ENCODE results near the gene LARP4.
"Not testable (repeated sequence)": the region's sequence is repeated elsewhere in the genome, so short reads cannot be mapped to it uniquely, and the experiment has no call there.

Gene LARP4

DNA sequence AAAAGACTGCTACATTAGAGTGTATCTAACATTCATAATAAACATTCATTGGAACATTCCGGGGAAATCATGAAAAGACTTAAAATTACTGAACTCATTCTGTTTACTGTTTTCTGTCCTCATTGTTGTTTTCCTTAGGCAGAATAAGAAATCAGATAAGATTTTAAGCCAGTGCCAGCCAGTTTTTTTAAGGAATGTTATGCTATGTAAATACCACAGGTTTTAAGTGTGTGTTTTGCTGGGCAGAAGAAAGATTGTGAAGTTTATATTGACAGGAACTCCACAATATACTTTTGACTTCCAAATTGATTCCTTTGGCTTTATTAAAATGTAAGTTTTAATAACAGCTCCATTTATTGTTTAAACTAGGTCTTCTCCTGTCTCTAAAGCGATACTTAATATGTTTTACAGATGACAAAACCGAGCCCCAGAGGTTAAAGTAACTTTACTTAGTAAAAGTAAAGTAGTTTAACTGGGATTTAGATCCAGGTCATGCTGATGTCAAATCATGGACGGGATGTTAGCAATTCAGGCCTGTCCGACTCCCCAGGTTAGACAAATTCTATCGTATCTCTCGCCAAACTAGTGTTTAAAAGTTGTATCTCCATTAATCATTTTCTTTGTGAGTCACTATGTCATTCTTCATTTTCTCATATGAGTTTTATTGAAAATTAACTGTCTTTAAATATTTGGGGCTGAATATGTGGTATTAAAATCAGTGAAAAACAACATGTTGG, 1.7 kb downstream of the LARP4 start:
- no peak for DNase-seq

DNA sequence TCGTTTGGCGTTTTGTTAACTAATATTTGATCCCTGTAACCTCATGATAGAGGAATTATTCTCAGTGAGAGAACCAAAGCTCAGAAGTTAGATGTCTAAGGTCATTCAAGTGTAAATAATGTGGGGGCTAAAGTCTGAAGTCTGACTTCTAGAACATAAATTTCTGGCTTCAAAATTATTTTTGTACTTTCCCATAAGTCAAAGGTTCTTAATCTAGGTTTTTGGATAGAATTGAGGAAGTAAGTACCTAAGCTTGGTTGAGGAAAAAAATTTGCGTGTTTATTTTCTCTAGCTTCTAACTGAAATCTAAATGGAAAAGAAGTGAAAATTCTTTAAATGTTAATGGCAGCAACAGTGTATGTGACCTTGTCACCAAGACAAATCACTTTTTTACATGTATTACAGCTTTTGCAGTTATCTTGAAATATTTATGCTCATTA, 2.3 kb downstream of the LARP4 start:
- no peak for DNase-seq

DNA sequence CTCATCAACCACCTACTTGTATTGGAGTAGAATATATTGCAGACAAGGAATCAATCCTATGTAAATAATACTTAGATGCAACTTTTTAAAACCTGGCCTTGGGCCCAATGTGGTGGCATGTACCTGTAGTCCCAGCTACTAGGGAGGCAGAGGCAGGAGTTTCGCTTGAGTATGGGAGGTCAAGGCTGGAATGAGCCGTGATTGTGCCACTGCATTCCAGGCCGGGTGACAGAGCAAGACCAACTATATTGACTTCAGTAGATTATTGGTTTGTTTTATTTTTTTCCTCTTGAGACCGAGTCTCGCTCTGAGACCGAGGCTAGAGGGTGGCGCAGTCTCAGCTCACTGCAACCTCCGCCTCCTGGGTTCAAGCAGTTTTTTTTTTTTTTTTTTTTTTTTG, 3.6 kb downstream of the LARP4 start:
- no peak for DNase-seq

DNA sequence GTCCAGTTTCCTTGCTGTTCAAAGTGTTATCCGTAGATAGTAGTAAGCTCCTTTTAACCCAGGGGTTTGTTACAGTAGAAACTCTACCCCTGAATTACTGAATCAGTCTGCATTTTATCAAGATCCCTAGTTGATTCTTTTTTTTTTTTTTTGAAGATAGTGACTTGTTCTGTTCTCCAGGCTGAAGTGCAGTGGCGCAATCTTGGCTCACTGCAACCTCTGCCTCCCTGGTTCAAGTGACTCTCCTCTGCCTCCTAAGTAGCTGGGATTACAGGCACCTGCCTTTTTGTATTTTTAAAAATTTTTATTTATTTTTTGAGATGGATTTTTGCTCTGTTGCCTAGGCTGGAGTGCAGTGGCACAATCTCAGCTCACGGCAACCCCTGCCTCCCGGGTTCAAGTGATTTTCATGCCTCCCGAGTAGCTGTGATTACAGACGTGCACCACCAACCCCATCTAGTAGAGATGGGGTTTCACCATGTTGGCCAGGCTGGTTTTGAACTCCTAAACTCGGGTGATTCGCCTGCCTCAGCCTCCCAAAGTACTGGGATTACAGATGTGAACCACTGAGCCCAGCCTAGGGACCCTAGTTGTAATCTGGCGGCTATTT, 10.5 kb downstream of the LARP4 start:
- no peak for DNase-seq

DNA sequence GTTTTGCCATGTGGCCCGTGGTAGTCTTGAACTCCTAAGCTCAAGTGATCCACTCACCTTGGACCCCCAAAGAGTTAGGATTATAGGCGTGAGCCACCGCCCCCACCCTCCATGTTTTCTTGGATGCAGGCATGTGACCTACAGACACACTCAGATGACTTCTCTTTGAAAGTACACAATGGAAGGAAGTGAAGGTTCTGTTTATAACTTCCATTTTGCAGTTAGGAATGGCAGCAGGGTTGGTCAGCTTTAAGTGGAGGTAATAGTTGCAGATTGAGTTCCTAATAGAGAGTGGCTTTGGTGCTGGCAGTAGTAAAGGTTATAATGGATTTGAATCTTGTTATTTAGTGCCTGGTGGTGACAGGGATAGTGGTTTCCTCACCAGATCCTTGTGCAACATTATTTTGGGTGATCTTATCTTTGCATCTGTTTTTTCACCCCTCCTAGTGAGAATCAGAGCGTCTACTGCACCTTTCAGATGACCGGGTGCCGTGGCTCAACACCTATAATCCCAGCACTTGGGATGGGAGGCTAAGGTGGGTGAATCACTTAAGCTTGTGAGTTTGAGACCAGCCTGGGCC, 15.3 kb downstream of the LARP4 start:
- DNase-seq: no peak

DNA sequence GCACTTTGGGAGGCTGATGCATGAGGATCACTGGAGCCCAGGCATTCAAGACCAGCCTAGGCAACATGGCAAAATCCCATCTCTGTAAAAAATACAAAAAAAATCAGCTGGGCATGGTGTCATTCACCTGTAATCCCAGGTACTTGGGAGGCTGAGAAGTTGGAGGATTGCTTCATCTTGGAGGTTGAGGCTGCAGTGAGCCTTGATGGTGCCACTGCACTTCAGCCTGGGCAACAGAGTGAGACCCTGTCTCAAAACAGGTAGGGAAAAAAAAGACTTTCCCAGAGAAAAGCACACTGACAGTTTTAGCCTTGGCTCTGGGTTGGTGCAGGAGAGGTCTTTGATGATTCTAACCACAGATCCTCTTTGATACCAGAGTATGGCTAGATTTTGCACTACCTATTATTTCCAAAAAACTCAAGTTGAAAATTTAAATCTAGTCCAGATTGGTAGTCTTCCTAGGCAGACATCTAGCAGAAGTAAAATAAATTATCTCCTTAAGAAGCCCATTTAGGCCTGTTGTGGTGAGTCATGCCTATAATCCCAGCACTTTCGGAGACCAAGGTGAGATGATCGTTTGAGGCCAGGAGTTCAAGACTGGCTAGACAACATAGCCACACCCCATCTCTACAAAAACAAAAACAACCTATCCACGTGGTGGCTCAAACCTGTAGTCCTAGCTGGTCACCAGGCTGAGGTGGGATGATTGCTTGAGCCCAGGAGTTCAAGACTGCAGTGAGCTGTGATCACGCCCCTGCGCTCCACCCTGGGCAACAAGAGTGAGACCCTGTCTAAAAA, 18.6 kb downstream of the LARP4 start:
- no peak for DNase-seq

DNA sequence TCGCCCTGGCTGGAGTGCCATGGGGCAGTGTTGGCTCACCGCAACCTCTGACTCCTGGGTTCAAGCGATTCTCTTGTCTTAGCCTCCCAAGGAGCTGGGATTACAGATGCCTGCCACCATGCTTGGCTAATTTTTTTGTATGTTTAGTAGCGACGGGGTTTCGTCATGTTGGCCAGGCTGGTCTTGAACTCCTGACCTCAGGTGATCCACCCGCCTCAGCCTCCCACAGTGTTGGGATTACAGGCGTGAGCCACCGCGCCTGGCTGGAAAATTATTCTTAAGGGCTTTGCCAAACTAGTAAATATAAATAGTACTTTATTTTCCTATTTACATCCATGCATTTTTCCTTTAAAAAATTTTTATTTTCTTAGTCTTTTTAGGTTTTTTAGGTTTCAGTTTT, 22.2 kb downstream of the LARP4 start:
- DNase-seq: not testable (repeated sequence)

DNA sequence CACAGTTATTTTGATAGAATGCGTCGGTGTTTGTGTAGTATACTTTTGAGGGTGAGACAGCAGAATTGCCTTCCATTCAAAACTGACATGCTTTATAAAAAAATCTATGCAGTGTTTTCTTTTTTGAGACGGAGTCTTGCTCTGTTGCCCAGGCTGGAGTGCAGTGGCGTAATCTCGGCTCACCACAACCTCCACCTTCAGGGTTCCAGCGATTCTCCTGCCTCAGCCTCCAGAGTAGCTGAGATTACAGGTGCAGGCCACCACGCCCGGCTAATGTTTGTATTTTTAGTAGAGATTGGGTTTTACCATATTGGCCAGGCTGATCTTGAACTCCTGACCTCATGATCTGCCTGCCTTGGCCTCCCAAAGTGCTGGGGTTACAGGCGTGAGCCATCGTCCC, 22.7 kb downstream of the LARP4 start:
- not testable (repeated sequence) for DNase-seq

DNA sequence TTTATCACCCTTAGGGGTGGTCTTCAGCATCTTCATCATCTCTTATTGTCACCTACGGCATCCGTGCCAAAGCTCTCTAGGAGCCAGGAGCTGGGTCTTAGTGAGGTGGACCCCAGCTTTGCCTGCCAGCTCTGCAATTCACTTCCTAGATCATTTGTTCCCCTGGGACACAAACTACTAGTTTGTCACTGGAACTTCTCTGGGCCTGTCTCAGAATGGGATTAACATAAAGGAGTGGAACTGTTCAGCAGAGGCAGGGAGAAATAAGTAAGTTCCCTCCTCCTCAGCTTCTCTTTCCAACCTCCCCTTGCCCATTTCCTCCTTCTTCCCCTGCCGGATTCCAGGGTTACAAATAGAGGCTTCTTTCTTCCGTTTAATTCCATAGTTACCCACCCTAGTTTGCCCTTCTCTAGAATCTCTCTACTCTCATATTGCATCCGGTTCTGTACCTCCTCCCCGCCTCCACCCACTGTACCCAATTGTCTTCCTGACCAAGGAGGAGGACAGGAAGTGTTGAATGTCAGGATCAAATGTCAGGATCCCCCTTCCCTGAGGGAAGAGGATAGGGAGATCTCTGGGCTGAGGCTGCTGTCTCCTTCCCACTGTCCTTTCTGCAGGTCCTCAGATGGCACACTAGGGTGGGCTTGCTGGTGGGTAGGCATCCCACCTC, 25.0 kb downstream of the LARP4 start:
- no peak for DNase-seq

DNA sequence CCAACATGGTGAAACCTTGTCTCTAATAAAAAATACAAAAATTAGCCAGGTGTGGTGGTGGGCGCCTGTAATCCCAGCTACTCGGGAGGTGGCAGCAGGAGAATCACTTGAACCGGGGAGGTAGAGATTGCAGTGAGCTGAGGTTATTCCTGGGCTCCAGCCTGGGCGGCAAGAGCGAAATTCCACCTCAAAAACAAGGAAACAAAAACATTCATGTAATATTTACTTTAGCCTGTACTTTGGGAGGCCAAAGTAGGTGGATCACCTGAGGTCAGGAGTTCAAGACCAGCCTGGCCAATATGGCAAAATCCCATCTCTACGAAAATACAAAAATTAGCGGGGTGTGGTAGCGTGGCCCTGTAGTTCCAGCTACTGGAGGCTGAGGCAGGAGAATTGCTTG, 31.0 kb downstream of the LARP4 start:
- DNase-seq: not testable (repeated sequence)

DNA sequence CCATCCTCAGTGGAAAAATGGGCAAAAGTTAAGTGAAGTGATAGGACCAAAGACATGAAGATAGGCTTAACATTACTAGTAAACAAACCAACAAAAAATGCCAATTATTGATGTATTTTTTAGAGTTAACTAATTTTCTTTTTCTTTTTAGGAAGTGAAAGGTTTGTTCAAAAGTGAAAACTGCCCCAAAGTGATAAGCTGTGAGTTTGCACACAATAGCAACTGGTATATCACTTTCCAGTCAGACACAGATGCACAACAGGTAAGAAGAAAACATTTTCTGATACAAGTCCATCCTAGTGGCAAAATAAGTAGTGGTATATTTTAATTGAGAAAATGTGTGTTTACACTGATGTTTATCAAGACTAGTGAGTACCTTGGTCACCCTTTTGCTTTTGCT, 39.6 kb downstream of the LARP4 start:
- no peak for DNase-seq

DNA sequence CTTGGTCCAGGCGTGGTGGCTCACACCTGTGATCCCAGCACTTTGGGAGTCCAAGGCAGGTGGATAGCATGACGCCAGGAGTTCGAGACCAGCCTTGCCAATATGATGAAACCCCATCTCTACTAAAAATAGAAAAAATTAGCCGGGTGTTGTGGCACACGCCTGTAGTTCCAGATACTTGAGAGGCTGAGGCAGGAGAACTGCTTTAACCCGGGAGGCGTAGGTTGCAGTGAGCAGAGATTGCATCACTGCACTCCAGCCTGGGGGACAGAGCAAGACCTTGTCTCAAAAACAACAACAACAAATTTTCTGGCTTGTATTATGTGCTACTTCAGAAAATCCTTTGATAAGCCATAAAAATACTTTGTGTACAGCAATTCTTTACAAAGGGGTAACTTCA, 41.1 kb downstream of the LARP4 start:
- no peak for DNase-seq

DNA sequence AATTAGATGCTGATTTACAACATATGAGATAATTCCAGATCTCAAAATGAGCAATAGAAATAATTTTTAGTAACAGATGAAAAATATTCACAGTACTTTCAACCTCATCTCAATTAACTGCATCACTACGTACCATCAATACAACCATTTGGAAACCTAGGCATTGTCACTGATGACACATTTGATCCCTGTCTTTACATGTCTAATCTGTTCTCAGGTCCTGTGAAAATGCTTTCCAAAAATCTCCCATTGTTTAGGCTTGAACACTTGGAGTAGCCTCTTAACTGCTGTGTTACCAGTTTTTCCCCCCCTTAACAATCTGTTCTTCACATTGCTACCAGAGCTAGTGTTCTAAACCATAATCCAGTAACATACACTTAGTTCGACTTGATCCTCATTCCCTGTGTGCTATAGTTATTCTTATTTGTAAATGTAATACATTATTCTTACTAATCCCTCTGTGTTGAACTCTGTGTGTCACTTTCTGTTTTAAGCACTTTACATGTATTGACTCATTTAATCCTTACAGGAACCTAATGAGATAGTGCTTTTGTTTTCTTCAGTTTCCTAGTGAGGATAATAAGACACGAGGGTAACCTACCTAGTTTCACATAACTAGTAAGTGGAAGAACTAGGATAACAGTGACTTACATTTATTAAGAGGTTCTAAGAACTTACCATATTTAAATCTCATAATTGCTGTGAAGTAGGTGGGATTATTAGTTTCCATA, 41.7 kb downstream of the LARP4 start:
- no peak for DNase-seq

DNA sequence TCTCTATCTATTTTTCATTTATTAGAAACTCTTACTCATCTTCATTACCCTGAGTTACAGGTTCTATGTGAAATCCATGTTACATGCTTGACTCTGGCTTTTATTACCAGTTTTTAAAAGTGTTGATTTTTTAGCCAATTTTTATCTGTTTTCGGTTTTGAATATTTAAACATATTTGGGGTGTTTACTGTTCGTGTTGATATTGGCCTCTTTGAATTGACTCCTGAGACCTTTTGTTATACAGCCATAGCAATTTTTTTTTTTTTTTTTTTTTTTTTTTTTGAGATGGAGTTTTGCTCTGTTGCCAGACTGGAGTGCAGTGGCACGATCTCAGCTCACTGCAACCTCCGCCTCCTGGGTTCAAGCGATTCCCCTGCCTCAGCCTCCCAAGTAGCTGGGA, 49.0 kb downstream of the LARP4 start:
- DNase-seq: not testable (repeated sequence)

DNA sequence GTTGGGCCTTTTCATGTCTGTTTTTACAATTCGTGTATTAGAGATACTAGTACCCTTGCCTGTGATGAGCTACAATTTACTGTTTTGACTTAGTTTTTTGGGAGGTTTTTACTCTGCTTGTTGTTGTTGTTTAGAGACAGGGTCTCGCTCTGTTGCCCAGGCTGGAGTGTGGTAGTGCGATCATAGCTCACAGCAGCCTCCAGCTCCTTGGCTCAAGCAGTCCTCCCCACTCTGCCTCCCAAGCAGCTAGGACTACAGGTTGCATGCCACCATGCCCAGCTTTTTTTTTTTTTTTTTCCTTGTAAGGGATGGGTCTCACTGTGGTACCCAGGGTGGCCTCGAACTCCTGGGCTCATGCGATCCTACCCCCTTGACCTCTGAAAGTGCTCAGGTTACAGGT, 52.1 kb downstream of the LARP4 start:
- DNase-seq: no peak

DNA sequence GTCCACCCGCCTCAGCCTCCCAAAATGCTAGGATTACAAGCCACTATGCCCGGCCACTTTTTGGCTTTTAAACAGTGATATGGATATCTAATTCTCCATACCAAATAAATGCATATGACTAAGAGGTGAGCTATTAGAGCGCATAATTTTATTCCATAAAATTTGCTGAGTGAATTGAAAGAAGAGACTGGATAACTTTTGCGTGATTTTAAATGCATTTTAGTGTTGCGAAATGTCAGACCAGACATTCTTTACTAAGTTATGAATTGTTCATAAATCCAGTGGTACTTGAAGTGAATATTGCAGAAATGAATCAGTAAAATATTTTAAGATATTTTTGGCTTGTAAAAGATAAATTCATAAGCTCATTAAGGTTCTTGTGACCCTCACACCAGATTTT, 53.2 kb downstream of the LARP4 start:
- no peak for DNase-seq

DNA sequence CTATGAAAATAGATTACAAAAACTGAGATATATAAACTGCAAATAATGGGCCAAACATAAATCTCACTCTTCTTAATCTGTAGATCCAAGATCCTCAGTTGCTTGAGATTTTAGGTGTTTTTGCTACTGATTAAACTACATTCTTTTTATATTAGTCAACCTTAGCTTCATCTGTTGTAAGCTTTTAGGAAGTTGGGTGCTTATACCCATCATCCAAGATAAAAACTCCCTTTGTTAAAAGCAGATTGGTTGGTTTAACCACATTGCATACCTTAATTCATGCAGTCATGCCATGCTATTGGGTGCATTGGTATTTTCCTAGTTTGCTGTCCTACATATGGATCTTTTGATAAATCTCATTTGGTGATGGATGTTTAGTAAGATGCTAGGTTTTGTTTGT, 57.9 kb downstream of the LARP4 start:
- no peak for DNase-seq

DNA sequence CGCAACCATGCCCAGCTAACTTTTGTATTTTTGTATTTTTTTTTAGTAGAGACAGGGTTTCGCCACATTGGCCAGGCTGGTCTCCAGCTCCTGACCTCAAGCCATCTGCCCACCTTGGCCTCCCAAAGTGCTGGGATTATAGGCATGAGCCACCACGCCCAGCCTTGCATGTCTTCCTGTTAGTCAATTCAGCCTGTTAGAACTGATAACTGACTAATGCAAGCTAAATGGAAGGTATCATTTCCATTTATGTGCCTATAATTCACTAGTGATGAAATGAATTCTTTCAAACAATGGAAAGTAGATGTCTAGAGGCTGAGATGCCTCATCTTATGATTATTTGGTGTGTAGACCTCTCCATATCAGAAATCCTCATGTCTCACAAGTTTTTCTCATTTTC, 66.8 kb downstream of the LARP4 start:
- no peak for DNase-seq

DNA sequence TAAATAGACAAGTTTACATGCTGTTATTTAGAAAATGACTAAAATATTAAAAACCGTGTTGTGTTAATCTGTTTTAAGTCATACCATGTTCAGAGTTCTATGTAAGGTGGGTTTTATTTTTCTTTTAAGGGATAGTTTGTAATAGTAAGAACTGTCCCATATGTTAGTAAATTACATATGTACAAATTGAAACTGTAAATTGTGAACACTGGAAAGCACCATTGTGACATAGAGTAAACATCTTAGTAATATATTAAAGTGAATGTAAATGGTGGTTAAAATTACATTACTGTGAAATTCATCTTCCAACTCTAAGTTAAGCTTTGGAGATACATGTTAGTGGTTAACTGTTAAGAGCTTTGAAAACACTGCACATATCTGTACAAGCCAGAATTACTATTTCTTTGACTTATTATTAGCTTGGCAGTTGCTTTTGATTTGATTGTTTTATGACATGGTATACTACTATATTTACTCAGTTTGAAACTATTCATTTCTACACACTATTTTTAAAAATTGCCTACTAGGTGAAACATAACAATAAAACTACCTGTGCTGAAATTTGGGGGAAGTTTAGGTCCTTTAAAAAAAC, 76.7 kb downstream of the LARP4 start:
- DNase-seq: no peak

DNA sequence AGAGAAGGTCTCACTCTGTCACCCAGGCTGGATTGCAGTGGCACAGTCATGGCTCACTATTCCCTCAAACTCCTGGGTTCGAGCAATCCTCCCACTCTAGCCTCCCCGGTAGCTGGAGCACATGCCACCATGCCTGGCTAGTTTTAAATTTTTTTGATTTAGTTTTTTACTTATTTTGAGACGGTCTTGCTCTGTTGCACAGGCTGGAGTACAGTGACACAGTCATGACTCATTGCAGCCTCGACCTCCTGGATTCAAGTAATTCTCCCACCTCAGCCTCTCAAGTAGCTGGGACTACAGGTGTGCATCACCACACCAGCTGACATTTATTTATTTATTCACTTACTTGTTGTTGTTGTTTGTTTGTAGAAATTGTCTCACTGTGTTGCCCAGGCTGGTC, 81.9 kb downstream of the LARP4 start:
- DNase-seq: no peak

DNA sequence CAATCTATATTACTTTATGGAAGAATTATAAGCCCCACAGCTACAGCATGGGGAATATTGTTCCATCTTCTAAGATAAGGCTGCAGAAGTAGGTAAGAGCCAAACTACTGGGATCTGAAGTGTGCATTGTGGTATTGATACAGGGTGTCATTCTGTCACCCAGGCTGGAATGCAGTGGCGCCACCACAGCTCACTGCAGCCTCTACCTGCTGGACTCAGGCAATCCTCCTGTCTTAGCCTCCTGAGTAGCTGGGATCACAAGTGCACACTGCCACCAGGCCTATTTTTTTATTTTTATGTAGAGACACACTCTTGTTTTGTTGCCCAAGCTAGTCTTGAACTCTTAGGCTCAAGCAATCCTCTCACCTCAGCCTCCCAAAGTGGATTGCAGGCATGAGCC, 82.8 kb downstream of the LARP4 start:
- DNase-seq: no peak

DNA sequence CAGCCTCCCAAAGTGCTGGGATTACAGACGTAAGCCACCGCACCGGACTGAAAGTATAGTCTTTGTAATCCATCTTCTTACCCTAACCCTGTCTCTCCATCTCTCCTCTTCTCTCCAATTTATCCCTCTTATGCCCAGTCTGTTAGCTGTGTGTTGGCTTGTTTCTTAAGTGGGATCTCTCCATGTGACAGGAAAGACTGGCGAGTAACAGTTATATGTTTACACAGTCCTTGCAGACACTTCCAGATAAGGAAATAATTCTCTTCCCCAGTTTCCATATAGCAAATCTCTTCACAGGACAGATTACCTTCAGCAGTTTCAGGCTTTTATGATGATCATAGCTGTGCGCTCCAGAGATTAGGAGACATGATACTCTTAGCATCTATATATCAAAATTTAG, 88.1 kb downstream of the LARP4 start:
- DNase-seq: no peak
